SK-N-SH treated with all-trans-retinoic acid at 6 μM for 48 hours (cell line): ENCODE results near the gene NOTCH2.
"Not testable (repeated sequence)": the region's sequence is repeated elsewhere in the genome, so short reads cannot be mapped to it uniquely, and the experiment has no call there.

Experiments
- ATAC-seq: fragments of 200-7000 bp; cut with Tn5 transposase; 3 replicates; pipeline ENCODE4 v1.9.1; 2020; ENCODE audit warnings: mild to moderate bottlenecking, moderate library complexity
- ARNTL ChIP-seq: fragments of 450-650 bp; formaldehyde crosslinking; IDR thresholded peaks from 2 replicates; pipeline ENCODE4 v1.5.0; 2020; ENCODE audit warnings: low read depth, mild to moderate bottlenecking, moderate library complexity, borderline replicate concordance
- BACH2 ChIP-seq: fragments of 250-450 bp; sonication (Bioruptor Pico); IDR thresholded peaks from 2 replicates; pipeline ENCODE4 v1.9.0; 2021; ENCODE audit warnings: mild to moderate bottlenecking, borderline replicate concordance
- CREB5 ChIP-seq: fragments of 250-450 bp; sonication (Bioruptor Pico); IDR thresholded peaks from 2 replicates; pipeline ENCODE4 v1.5.1; 2020; ENCODE audit warnings: low read depth, mild to moderate bottlenecking, moderate library complexity
- CSDC2 ChIP-seq: fragments of 250-450 bp; sonication (Bioruptor Pico); IDR thresholded peaks from 2 replicates; pipeline ENCODE4 v1.5.0; 2020; ENCODE audit warnings: mild to moderate bottlenecking, moderate library complexity
- CSRNP3 ChIP-seq: fragments of 250-450 bp; sonication (Bioruptor Pico); IDR thresholded peaks from 2 replicates; pipeline ENCODE4 v1.5.1; 2021; ENCODE audit warnings: mild to moderate bottlenecking, moderate library complexity
- ESRRG ChIP-seq: fragments of 250-450 bp; sonication (Bioruptor Pico); IDR thresholded peaks from 2 replicates; pipeline ENCODE4 v1.6.1; 2021; ENCODE audit warnings: mild to moderate bottlenecking
- GLIS3 ChIP-seq: fragments of 250-450 bp; sonication (Bioruptor Pico); IDR thresholded peaks from 2 replicates; pipeline ENCODE4 v1.5.0; 2020; ENCODE audit warnings: mild to moderate bottlenecking, moderate library complexity
- OSR1 ChIP-seq: fragments of 250-450 bp; sonication (Bioruptor Pico); IDR thresholded peaks from 2 replicates; pipeline ENCODE4 v1.8.0; 2022; ENCODE audit warnings: moderate library complexity, mild to moderate bottlenecking, inconsistent platforms
- PATZ1 ChIP-seq: fragments of 250-450 bp; sonication (Bioruptor Pico); IDR thresholded peaks from 2 replicates; pipeline ENCODE4 v1.8.0; 2020; ENCODE audit warnings: mild to moderate bottlenecking, moderate library complexity, borderline replicate concordance
- POU6F1 ChIP-seq: fragments of 250-450 bp; sonication (Bioruptor Pico); IDR thresholded peaks from 2 replicates; pipeline ENCODE4 v1.8.0; 2021; ENCODE audit warnings: low read depth, mild to moderate bottlenecking, moderate library complexity, borderline replicate concordance
- PPARA ChIP-seq: fragments of 250-450 bp; sonication (Bioruptor Pico); IDR thresholded peaks from 2 replicates; pipeline ENCODE4 v1.5.0; 2020; ENCODE audit warnings: mild to moderate bottlenecking, borderline replicate concordance
- RARB ChIP-seq: fragments of 250-450 bp; sonication (Bioruptor Pico); IDR thresholded peaks from 2 replicates; pipeline ENCODE4 v1.8.0; 2021; ENCODE audit warnings: mild to moderate bottlenecking, moderate library complexity
- SNAI2 ChIP-seq: fragments of 250-450 bp; sonication (Bioruptor Pico); IDR thresholded peaks from 2 replicates; pipeline ENCODE4 v1.5.0; 2020; ENCODE audit warnings: mild to moderate bottlenecking, moderate library complexity
- TCF4 ChIP-seq: fragments of 250-450 bp; sonication (Bioruptor Pico); IDR thresholded peaks from 2 replicates; pipeline ENCODE4 v1.8.0; 2021; ENCODE audit warnings: mild to moderate bottlenecking, moderate library complexity, borderline replicate concordance
- TOX ChIP-seq: fragments of 250-450 bp; sonication (Bioruptor Pico); IDR thresholded peaks from 2 replicates; pipeline ENCODE4 v1.8.0; 2021; ENCODE audit warnings: mild to moderate bottlenecking, moderate library complexity, borderline replicate concordance
- TSHZ2 ChIP-seq: fragments of 250-450 bp; sonication (Bioruptor Pico); IDR thresholded peaks from 2 replicates; pipeline ENCODE4 v1.5.0; 2020; ENCODE audit warnings: mild to moderate bottlenecking, moderate library complexity
- ZC3H10 ChIP-seq: fragments of 250-450 bp; sonication (Bioruptor Pico); IDR thresholded peaks from 2 replicates; pipeline ENCODE4 v1.5.1; 2021; ENCODE audit warnings: mild to moderate bottlenecking, moderate library complexity
- ZFP3 ChIP-seq: fragments of 250-450 bp; sonication (Bioruptor Pico); IDR thresholded peaks from 2 replicates; pipeline ENCODE4 v1.5.0; 2020; ENCODE audit warnings: mild to moderate bottlenecking, moderate library complexity
- ZFP30 ChIP-seq: fragments of 450-650 bp; formaldehyde crosslinking; IDR thresholded peaks from 2 replicates; pipeline ENCODE4 v1.5.0; 2022; ENCODE audit warnings: mild to moderate bottlenecking, moderate library complexity
- ZNF565 ChIP-seq: fragments of 450-650 bp; formaldehyde crosslinking; conservative IDR thresholded peaks from 2 replicates; pipeline ENCODE4 v1.5.0; 2020; ENCODE audit warnings: low read depth, mild to moderate bottlenecking, moderate library complexity
- ZNF70 ChIP-seq: fragments of 450-650 bp; formaldehyde crosslinking; IDR thresholded peaks from 2 replicates; pipeline ENCODE4 v1.5.0; 2020; ENCODE audit warnings: mild to moderate bottlenecking, moderate library complexity
- ZNF8 ChIP-seq: fragments of 450-650 bp; formaldehyde crosslinking; IDR thresholded peaks from 2 replicates; pipeline ENCODE4 v1.5.0; 2020; ENCODE audit warnings: mild to moderate bottlenecking, moderate library complexity

Gene NOTCH2

GRCh38 chr1:119978018-119978505 is 91.4 kb downstream of the NOTCH2 start:
- TF ChIP-seq TCF4 (CRISPR knock-in tag): no peak
- no peak for TF ChIP-seq ZNF565 (CRISPR knock-in tag)
- TF ChIP-seq ZFP30 (CRISPR knock-in tag): no peak
- no peak for TF ChIP-seq PPARA (CRISPR knock-in tag)
- no peak for TF ChIP-seq CSDC2 (CRISPR knock-in tag)
- no peak for TF ChIP-seq OSR1 (CRISPR knock-in tag)
- no peak for TF ChIP-seq PATZ1
- TF ChIP-seq ZC3H10 (CRISPR knock-in tag): no peak
- TF ChIP-seq RARB (CRISPR knock-in tag): no peak
- no peak for TF ChIP-seq TOX (CRISPR knock-in tag)
- TF ChIP-seq ZNF8 (CRISPR knock-in tag): no peak
- no peak for TF ChIP-seq ESRRG (CRISPR knock-in tag)
- ATAC-seq: no peak

GRCh38 chr1:119977113-119977736 is 92.2 kb downstream of the NOTCH2 start:
- ATAC-seq: not testable (repeated sequence)

- not testable (repeated sequence) for ATAC-seq
Observed at GRCh38 chr1:119975582-119976254, 93.7 kb downstream of the NOTCH2 start.

GRCh38 chr1:119975006-119975405 is 94.5 kb downstream of the NOTCH2 start:
- ATAC-seq: no peak
- no peak for TF ChIP-seq CSRNP3 (CRISPR knock-in tag)
- TF ChIP-seq ZNF70 (CRISPR knock-in tag): no peak
- TF ChIP-seq BACH2: no peak
- no peak for TF ChIP-seq ZNF565 (CRISPR knock-in tag)
- TF ChIP-seq TOX (CRISPR knock-in tag): no peak
- TF ChIP-seq GLIS3 (CRISPR knock-in tag): no peak
- no peak for TF ChIP-seq CREB5 (CRISPR knock-in tag)
- TF ChIP-seq ZFP30 (CRISPR knock-in tag): no peak
- TF ChIP-seq TCF4 (CRISPR knock-in tag): no peak
- no peak for TF ChIP-seq CSDC2 (CRISPR knock-in tag)
- TF ChIP-seq ESRRG (CRISPR knock-in tag): no peak
- TF ChIP-seq SNAI2: no peak
- TF ChIP-seq POU6F1 (CRISPR knock-in tag): no peak
- TF ChIP-seq ZFP3 (CRISPR knock-in tag): no peak

GRCh38 chr1:119974013-119974412 is 95.4 kb downstream of the NOTCH2 start:
- TF ChIP-seq OSR1 (CRISPR knock-in tag) (no peak), ZFP3 (CRISPR knock-in tag) (no peak), TOX (CRISPR knock-in tag) (no peak), PPARA (CRISPR knock-in tag) (no peak), ARNTL (CRISPR knock-in tag) (no peak), BACH2 (no peak), TSHZ2 (CRISPR knock-in tag) (no peak), ESRRG (CRISPR knock-in tag) (no peak)
- ATAC-seq: no peak
